H1 (cell line): ENCODE measurements around the gene PHKA1. TPM values are rescaled to one million over a fixed set of nuclear protein-coding genes. Genes with fewer than 3 reads are reported as not detected.

Source experiments
- CTCF ChIA-PET: fragments of 300-600 bp; sonication (Branson Sonifier 250); formaldehyde crosslinking; loops from one replicate; lab custom pipeline; 2021; ENCODE audit not compliant: partially characterized antibody; lab: Charles Lee
- POLR2A ChIA-PET: fragments of 300-600 bp; sonication (Branson Sonifier 250); formaldehyde crosslinking; loops from one replicate; lab custom pipeline; 2021; ENCODE audit warnings: inconsistent platforms; ENCODE audit not compliant: partially characterized antibody; lab: Charles Lee
- DNase-seq, 2 experiments: peaks; one replicate each; pipeline versions ENCODE4 v3.0.0 to v3.0.0-alpha.2; 2010 to 2022; ENCODE audit warnings: low spot score in 2 of 2, low read depth in 1 of 2, mixed read lengths in 1 of 2
- FAIRE-seq: peaks from 2 replicates; lab custom pipeline; 2011; peaks lifted over from hg19 to GRCh38; lab: Jason Lieb, UNC
- H2AFZ ChIP-seq: 2 replicates; pipeline ENCODE4 v1.8.1; 2012; ENCODE audit warnings: low read length, inconsistent platforms
- H2AK5ac ChIP-seq: 2 replicates; pipeline ENCODE4 v1.6.1; 2013; ENCODE audit warnings: low read depth, low read length
- H2BK120ac ChIP-seq: replicated peaks from 2 replicates; pipeline ENCODE3; 2013; ENCODE audit warnings: low read depth, low read length, inconsistent platforms
- H2BK12ac ChIP-seq: 2 replicates; pipeline ENCODE4 v1.6.1; 2013; ENCODE audit warnings: low read depth, low read length
- H2BK15ac ChIP-seq: 2 replicates; pipeline ENCODE4 v1.6.1; 2013; ENCODE audit warnings: low read length
- H2BK20ac ChIP-seq: 2 replicates; pipeline ENCODE4 v1.6.1; 2013; ENCODE audit warnings: low read length
- H2BK5ac ChIP-seq: 2 replicates; pipeline ENCODE4 v1.6.1; 2013; ENCODE audit warnings: low read depth, low read length
- H3K14ac ChIP-seq: 2 replicates; pipeline ENCODE4 v1.6.1; 2013; ENCODE audit warnings: inconsistent platforms; ENCODE audit not compliant: insufficient read length
- H3K18ac ChIP-seq: 2 replicates; pipeline ENCODE4 v1.6.1; 2013; ENCODE audit warnings: low read length; ENCODE audit errors: extremely low read depth
- H3K23ac ChIP-seq: 2 replicates; pipeline ENCODE4 v1.6.1; 2013; ENCODE audit warnings: inconsistent platforms; ENCODE audit not compliant: insufficient read length
- H3K23me2 ChIP-seq: 2 replicates; pipeline ENCODE4 v1.6.1; 2013; ENCODE audit warnings: low read depth, low read length
- H3K27ac ChIP-seq: 2 replicates; pipeline ENCODE4 v1.6.1; 2011; ENCODE audit warnings: low read depth, low read length, inconsistent platforms
- H3K27me3 ChIP-seq, 4 experiments: replicated peaks in 1 of 4; 1 replicate in 1 of 4; 2 replicates in 3 of 4; pipeline versions ENCODE4 v1.6.1 to v1.8.1; 2011 to 2013; ENCODE audit warnings: low read length in 3 of 4, mild to moderate bottlenecking in 3 of 4, inconsistent platforms in 2 of 4, mixed read lengths in 2 of 4, moderate library complexity in 1 of 4; ENCODE audit not compliant: control insufficient read depth in 3 of 4, insufficient read depth in 3 of 4; ENCODE audit errors: extremely low read depth in 1 of 4
- H3K36me3 ChIP-seq, 4 experiments: 2 replicates each; pipeline versions ENCODE4 v1.6.1 to v1.8.1; 2011 to 2013; ENCODE audit warnings: mild to moderate bottlenecking in 4 of 4, low read length in 3 of 4, moderate library complexity in 2 of 4, control low read depth in 1 of 4, inconsistent platforms in 1 of 4; ENCODE audit not compliant: insufficient read depth in 4 of 4, control insufficient read depth in 2 of 4
- H3K4ac ChIP-seq: replicated peaks from 2 replicates; pipeline ENCODE3; 2013; ENCODE audit warnings: low read length, low read depth, mixed read lengths, inconsistent platforms; ENCODE audit not compliant: insufficient read length
- H3K4me1 ChIP-seq, 4 experiments: replicated peaks in 1 of 4; 1 replicate in 1 of 4; 2 replicates in 3 of 4; pipeline versions ENCODE4 v1.6.1 to v1.8.1; 2011 to 2013; ENCODE audit warnings: low read length in 3 of 4, inconsistent platforms in 2 of 4, mixed read lengths in 1 of 4; ENCODE audit not compliant: insufficient read depth in 4 of 4, control insufficient read depth in 3 of 4
- H3K4me2 ChIP-seq, 2 experiments: 2 replicates each; pipeline versions ENCODE4 v1.6.1 to v1.8.1; 2011 to 2013; ENCODE audit warnings: low read depth in 2 of 2, low read length in 2 of 2, control low read depth in 1 of 2, inconsistent platforms in 1 of 2, mild to moderate bottlenecking in 1 of 2; ENCODE audit not compliant: insufficient read depth in 1 of 2
- H3K4me3 ChIP-seq, 4 experiments: fragments of 200-600, 300-600 bp in 1 of 4; sonication (generic), shearing (Covaris generic), sonication (Bioruptor Twin) in 1 of 4; 2 replicates each; pipeline versions ENCODE4 v1.5.1 to v1.8.1; 2011 to 2016; ENCODE audit warnings: low read length in 4 of 4, low read depth in 3 of 4, control low read depth in 2 of 4, inconsistent platforms in 2 of 4, mild to moderate bottlenecking in 2 of 4, mixed read lengths in 1 of 4, moderate library complexity in 1 of 4; ENCODE audit not compliant: insufficient read depth in 2 of 4; ENCODE audit errors: extremely low read depth in 1 of 4
- H3K56ac ChIP-seq: replicated peaks from 2 replicates; pipeline ENCODE3; 2013; ENCODE audit warnings: low read depth, mild to moderate bottlenecking, mixed read lengths, low read length, inconsistent platforms; ENCODE audit not compliant: insufficient read length
- H3K79me1 ChIP-seq: 2 replicates; pipeline ENCODE4 v1.6.1; 2013; ENCODE audit warnings: low read depth, low read length, control low read depth
- H3K79me2 ChIP-seq, 2 experiments: 2 replicates each; pipeline versions ENCODE4 v1.6.1 to v1.8.1; 2012 to 2013; ENCODE audit warnings: low read length in 2 of 2, mild to moderate bottlenecking in 2 of 2, inconsistent platforms in 1 of 2; ENCODE audit not compliant: insufficient read depth in 2 of 2, control insufficient read depth in 1 of 2
- H3K9ac ChIP-seq, 4 experiments: replicated peaks in 1 of 4; 1 replicate in 1 of 4; 2 replicates in 3 of 4; pipeline versions ENCODE4 v1.6.1 to v1.8.1; 2011 to 2013; ENCODE audit warnings: low read depth in 3 of 4, low read length in 3 of 4, control low read depth in 2 of 4, mild to moderate bottlenecking in 2 of 4, moderate library complexity in 2 of 4, inconsistent platforms in 1 of 4; ENCODE audit errors: extremely low read depth in 1 of 4
- H3K9me3 ChIP-seq, 2 experiments: 2 replicates each; pipeline versions ENCODE4 v1.6.1 to v1.8.1; 2012 to 2013; ENCODE audit warnings: mild to moderate bottlenecking in 2 of 2, moderate library complexity in 2 of 2, control low read depth in 1 of 2, inconsistent platforms in 1 of 2, low read depth in 1 of 2, low read length in 1 of 2, mixed read lengths in 1 of 2; ENCODE audit not compliant: insufficient read depth in 2 of 2
- H4K20me1 ChIP-seq, 2 experiments: replicated peaks in 1 of 2; 2 replicates each; pipeline versions ENCODE3 to v1.8.1; 2011 to 2013; ENCODE audit warnings: inconsistent platforms in 2 of 2, low read length in 2 of 2, mild to moderate bottlenecking in 1 of 2; ENCODE audit not compliant: insufficient read depth in 2 of 2, control insufficient read depth in 1 of 2
- H4K5ac ChIP-seq: 2 replicates; pipeline ENCODE4 v1.6.1; 2013; ENCODE audit warnings: low read length, low read depth, mixed read lengths, inconsistent platforms; ENCODE audit not compliant: insufficient read length
- H4K8ac ChIP-seq: 2 replicates; pipeline ENCODE4 v1.8.0; 2013; ENCODE audit warnings: mild to moderate bottlenecking, moderate library complexity, low read length, inconsistent platforms; ENCODE audit not compliant: insufficient read depth; ENCODE audit errors: extremely low read depth
- H4K91ac ChIP-seq: replicated peaks from 2 replicates; pipeline ENCODE3; 2013; ENCODE audit warnings: low read length, mixed read lengths, inconsistent platforms; ENCODE audit not compliant: insufficient read length
- ATF2 ChIP-seq: IDR thresholded peaks from 2 replicates; pipeline ENCODE4 v1.6.1; 2012; ENCODE audit warnings: low read length, inconsistent platforms
- POU5F1 ChIP-seq: IDR thresholded peaks from 2 replicates; pipeline ENCODE4 v1.6.1; 2011; ENCODE audit warnings: low read depth, mild to moderate bottlenecking, low read length, moderate library complexity
- TAF7 ChIP-seq: optimal IDR thresholded peaks from 2 replicates; pipeline ENCODE3; 2011; ENCODE audit warnings: low read depth, mild to moderate bottlenecking, inconsistent platforms, low read length, moderate library complexity, borderline replicate concordance
- WGBS, 2 experiments: shearing (Covaris generic) in 1 of 2; methylation state at CpG; one replicate each; pipeline versions ENCODE4 v1.1.6 to v1.1.7; 2013 to 2015; ENCODE audit warnings: low lambda C conversion rate in 2 of 2, mixed read lengths in 2 of 2, inconsistent platforms in 1 of 2, low coverage in 1 of 2, missing lambda C conversion rate in 1 of 2; ENCODE audit not compliant: insufficient replicate concordance in 2 of 2, insufficient coverage in 1 of 2, insufficient read length in 1 of 2; ENCODE audit errors: extremely low coverage in 1 of 2, missing lambda C conversion rate in 1 of 2; 5-methylcytosine and 5-hydroxymethylcytosine counted together
- polyA plus RNA-seq, 7 experiments: library from polyadenylated mRNA; depleted of rRNA in 3 of 7; stranded (reverse) in 5 of 7; unstranded in 2 of 7; fragments of >200 nt in 5 of 7; fragments of 200-250 nt in 2 of 7; gene quantifications; 1 replicate in 5 of 7; 2 replicates in 1 of 7; 4 replicates in 1 of 7; pipeline versions ENCODE4 v1.2.1 to v1.2.3, GENCODE V29; 2011 to 2013; ENCODE audit warnings: missing spikeins in 2 of 7, mixed read lengths in 2 of 7
- total RNA-seq: library from RNA; stranded (reverse); fragmentation: NEBNext Ultra II Directional; extraction: Animal tissue kit (Norgen Biotek cat#: 25700); gene quantifications from 2 replicates; pipeline ENCODE4 v1.2.1, GENCODE V29; 2021

PHKA1 gene
- total and polyA plus RNA-seq, 2 of the 8 experiments (the other 6 are each of a cell fraction or from before 2014, with no cell fraction given), result 4.2 to 7.2 TPM

DNA sequence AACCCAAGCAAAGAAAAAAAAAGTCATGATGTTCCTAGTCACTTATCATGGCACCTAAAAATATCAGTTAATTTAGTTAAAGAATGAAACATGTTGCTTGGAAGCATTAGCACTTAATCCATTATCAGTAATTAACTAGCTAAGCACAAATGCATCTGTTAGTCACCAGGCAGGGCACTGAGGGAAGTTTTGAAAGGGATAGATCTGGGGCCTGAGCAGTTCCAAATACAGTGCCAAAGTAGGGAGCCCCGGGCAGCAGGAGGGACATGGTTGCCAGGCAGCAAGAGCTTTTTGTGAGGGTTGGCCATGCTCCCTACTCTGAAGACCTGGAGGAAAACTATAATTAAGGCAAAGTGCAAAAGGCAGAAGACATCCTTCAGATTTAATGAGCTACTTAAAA lies 62.0 kb downstream of the PHKA1 start:
- no peak overlapping the region for H2BK5ac ChIP-seq
- no peak overlapping the region for H3K14ac ChIP-seq
- no peak overlapping the region for H3K27ac ChIP-seq
- H3K79me2 ChIP-seq, result no peaks in the 10 kb centered on the region
- H3K23me2 ChIP-seq, result no peaks in the 10 kb centered on the region
- no peak overlapping the region for H2BK12ac ChIP-seq
- FAIRE-seq (no peak), DNase-seq (no peak)
- no peaks in the 10 kb centered on the region for H3K4me1 ChIP-seq
- H3K4me2 ChIP-seq, result no peak overlapping the region
- 67% methylated on average over 1 of the region's 1 CpG; no CpG with 5 or more reads in 1 of the 2 experiments for WGBS, 2 experiments
- H2AFZ ChIP-seq, result no peak overlapping the region
- H4K8ac ChIP-seq, result no peak overlapping the region
- H3K79me1 ChIP-seq, result no peaks in the 10 kb centered on the region
- no peaks in the 10 kb centered on the region for H3K9me3 ChIP-seq
- no peak overlapping the region for H2BK15ac ChIP-seq
- no peak overlapping the region for H4K91ac ChIP-seq
- H2BK120ac ChIP-seq, result no peak overlapping the region
- H3K27me3 ChIP-seq, result no peaks in the 10 kb centered on the region
- no peaks in the 10 kb centered on the region for H3K36me3 ChIP-seq
- H3K18ac ChIP-seq, result no peak overlapping the region
- H2AK5ac ChIP-seq, result no peak overlapping the region
- ChIA-PET POLR2A (no interaction called here), CTCF (no interaction called here)
- no peak overlapping the region for H3K9ac ChIP-seq
- H3K23ac ChIP-seq, result no peak overlapping the region
- no peaks in the 10 kb centered on the region for H4K20me1 ChIP-seq
- H3K4ac ChIP-seq, result no peak overlapping the region
- no peak overlapping the region for H4K5ac ChIP-seq
- no peak overlapping the region for H3K4me3 ChIP-seq
- no peak overlapping the region for H2BK20ac ChIP-seq
- H3K56ac ChIP-seq, result no peak overlapping the region
- no peak for TF ChIP-seq POU5F1
- TF ChIP-seq TAF7, result no peak
- no peak for TF ChIP-seq ATF2
